Measurements from ENCODE around the gene TIMM9.

DNA sequence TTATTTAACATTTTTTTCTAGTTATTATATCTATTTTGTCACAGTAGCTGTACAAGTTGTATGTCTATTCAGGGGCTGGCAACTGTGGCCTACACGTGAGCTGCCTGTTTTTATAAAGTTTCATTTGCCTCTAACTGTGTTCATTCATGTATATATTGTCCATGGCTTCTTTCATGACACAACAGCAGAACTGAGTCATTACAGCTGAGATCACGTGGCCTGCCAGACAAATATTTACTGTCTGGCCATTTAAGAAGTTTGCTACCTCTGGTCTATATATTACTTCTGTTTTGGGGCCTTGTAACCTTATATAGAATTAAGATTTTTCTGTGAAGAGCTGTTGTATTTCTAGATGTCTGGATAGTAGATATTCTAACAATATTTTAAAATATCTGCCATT, 38.1 kb upstream of the TIMM9 start:
- TF ChIP-seq CTCF (IDR thresholded peaks at IDR 0.05): no peak
- TF ChIP-seq EZH2 (IDR thresholded peaks at IDR 0.05; ENCODE audit: borderline replicate concordance, insufficient read depth, low read depth, low read length, poor library complexity, severe bottlenecking): no peak

All from B cell (primary cell).